ENCODE measurements around the gene ZNF783. TPM values are rescaled to one million over a fixed set of nuclear protein-coding genes. Genes with fewer than 3 reads are reported as not detected.
A peak's percentile ranks its signal among the peaks of the same experiment; 100 is the strongest.

ZNF783 gene
- polyA plus RNA-seq, 6 donors from 2014 or later, result 1.3 to 9.2 (median 6.0) TPM

GRCh38 chr7:149289262-149289661 lies 27.3 kb downstream of the ZNF783 start:
- H3K4me1 Mint-ChIP-seq, result peaks cover 26 to 29% (median 28%) of the 10 kb centered on the region in 3 donors

DNA sequence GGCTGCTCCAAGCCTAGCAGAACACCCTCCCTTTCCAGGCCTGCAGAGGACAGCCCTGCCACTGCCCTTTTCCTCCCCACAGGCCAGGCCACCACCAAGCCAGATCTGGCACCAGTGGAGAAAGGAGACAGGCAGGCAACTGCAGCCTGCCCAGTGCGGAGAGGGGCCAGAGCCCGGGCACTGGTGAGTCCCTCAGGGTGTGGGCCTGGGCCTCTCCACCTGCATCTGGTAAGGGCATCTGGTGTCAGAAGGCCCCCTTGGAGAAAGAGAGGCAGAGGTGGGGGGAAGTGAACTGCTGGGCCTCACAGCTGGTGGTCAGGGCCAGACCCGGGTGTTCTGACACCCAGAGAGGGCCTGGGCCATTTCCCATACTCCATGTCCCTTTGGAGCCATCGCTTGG lies 27.9 kb downstream of the ZNF783 start:
- no peaks in the 10 kb centered on the region for H3K36me3 Mint-ChIP-seq
- DNase-seq (no peak), ATAC-seq (ENCODE audit: low read depth in 2 of 2) (no peak)
- H3K4me3 Mint-ChIP-seq, result no peak overlapping the region
- H3K4me1 Mint-ChIP-seq, result peaks cover 21 to 23% (median 22%) of the 10 kb centered on the region in 3 donors
- H3K27me3 Mint-ChIP-seq, result no peaks in the 10 kb centered on the region
- H3K9me3 Mint-ChIP-seq, result no peaks in the 10 kb centered on the region
- no peak overlapping the region for H3K27ac Mint-ChIP-seq

More at GRCh38 chr7:149289262-149289661, 27.3 kb downstream of the ZNF783 start:
- Mint-ChIP-seq H3K27ac (no peak overlapping the region), H3K9me3 (no peaks in the 10 kb centered on the region), H3K36me3 (no peaks in the 10 kb centered on the region), H3K27me3 (no peaks in the 10 kb centered on the region), H3K4me3 (no peak overlapping the region)
- DNase-seq, result no peak
- ATAC-seq (ENCODE audit: low read depth in 2 of 2), result no peak

DNA sequence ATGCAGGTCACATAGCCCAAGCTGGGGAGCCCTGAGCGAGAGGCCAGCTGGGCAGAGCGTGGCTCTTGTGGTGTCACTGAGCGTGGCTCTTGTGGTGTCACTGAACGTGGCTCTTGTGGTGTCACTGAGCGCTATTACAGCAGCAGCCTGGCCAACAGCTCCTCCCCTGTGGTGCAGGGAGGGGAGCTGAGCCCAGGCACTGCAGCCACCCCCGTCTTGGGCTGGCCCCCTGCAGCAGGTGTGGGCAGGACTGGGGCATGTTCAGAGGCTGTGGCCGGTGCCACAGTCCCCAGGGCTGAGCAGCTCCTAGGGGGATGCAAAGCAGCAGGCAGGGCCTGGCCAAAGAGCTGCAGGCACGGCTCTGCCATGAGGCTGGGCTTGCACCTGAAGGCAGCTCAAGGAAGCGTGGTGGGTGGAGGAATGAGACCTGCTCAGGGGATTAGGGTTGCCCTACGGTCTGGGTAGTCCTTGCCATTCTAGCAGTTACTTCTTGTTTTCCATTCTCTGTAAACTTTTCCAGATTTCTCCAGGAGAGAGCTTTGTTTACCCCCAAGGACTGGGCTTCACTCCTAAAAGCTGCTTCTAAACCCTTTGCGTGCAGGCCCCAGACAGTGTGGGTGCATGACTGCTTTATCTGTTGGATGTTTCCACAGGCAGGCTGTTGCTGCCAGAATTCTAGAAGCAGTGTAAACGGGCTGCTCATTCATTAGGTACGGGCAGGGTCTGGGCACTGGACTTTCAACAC lies 29.2 kb downstream of the ZNF783 start:
- no peaks in the 10 kb centered on the region for H3K36me3 Mint-ChIP-seq
- ATAC-seq (ENCODE audit: low read depth in 2 of 2), result no peak
- no peaks in the 10 kb centered on the region for H3K27me3 Mint-ChIP-seq
- H3K4me1 Mint-ChIP-seq, result peaks cover 8 to 13% (median 12%) of the 10 kb centered on the region in 3 donors
- H3K4me3 Mint-ChIP-seq, result peak overlapping the region in 1 of 8 donors; percentile 60
- no peaks in the 10 kb centered on the region for H3K9me3 Mint-ChIP-seq
- peak overlapping the region in 1 of 6 donors; percentile 63 for H3K27ac Mint-ChIP-seq
- DNase-seq, result no peak

DNA sequence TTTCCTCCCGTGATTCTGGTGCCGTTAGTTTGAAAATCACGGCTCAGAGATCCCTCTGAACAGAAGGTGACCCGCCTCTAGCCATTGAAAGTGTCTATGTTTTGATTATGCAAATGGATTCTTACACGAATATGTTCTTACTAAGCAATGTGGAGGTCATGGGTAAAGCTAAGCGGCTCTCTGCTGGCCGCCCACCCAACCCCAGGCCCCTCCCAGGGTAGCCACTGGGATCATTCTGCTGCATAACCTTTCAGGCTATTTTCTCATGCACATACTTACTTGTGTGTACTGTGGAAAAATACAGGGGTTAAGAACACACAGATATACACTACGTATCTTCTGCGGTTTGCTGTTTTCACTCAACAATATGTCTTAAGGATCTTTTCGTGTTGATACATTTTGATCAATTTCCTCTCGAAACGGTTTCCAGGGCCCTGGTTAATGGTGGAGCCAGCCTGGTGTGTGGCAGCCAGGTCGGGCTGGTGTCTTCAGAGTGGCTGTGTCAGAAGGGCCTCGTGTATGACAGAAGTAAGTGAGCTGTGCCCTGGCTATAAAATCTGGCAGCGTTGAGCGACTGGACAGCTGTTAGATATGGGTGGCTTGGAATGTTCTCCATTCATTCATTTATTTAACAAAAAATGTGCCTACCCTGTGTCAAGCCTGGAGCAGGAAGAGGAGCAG lies 29.9 kb downstream of the ZNF783 start:
- Mint-ChIP-seq H3K4me3 (no peak overlapping the region), H3K27ac (no peak overlapping the region)
- no peak for DNase-seq

GRCh38 chr7:149292462-149292823 lies 30.4 kb downstream of the ZNF783 start:
- Mint-ChIP-seq H3K27me3 (no peaks in the 10 kb centered on the region), H3K36me3 (no peaks in the 10 kb centered on the region), H3K9me3 (no peaks in the 10 kb centered on the region), H3K4me3 (no peak overlapping the region), H3K27ac (no peak overlapping the region), H3K4me1 (peaks cover 0 to 4% (median under 1%) of the 10 kb centered on the region in 3 donors)
- ATAC-seq (ENCODE audit: low read depth in 2 of 2) (no peak), DNase-seq (no peak)

More for the DNA sequence above, 29.9 kb downstream of the ZNF783 start:
- no peak for ATAC-seq (ENCODE audit: low read depth in 2 of 2)
- Mint-ChIP-seq H3K4me1 (peaks cover 1 to 5% (median 4%) of the 10 kb centered on the region in 3 donors), H3K27me3 (no peaks in the 10 kb centered on the region), H3K36me3 (no peaks in the 10 kb centered on the region), H3K9me3 (no peaks in the 10 kb centered on the region)

DNA sequence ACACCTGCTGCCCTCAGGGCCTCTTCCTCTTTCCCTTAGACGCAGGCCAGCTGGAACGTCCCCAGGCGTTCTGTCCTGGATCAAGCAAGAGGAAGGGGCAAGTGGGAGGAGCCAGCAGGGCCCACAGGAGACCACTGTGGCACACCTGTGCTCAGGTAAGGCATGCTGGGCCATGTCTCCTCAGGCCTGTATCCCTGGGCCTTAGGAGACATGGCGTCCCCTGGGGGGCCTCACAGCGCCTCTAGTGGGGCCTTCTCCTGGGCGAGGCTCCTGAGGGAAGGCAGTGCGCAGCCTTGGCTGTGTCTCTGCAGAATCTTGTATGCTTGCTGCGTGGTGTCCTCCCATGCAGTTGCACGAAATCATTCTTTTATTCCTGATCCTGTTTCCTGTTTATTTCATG lies 31.3 kb downstream of the ZNF783 start:
- Mint-ChIP-seq H3K27me3 (no peaks in the 10 kb centered on the region), H3K4me3 (no peak overlapping the region), H3K27ac (no peak overlapping the region), H3K4me1 (peaks cover 0 to 4% (median 0%) of the 10 kb centered on the region in 3 donors), H3K36me3 (no peaks in the 10 kb centered on the region), H3K9me3 (peaks cover 0 to under 1% (median 0%) of the 10 kb centered on the region in 7 donors)
- DNase-seq, result no peak
- no peak for ATAC-seq (ENCODE audit: low read depth in 2 of 2)

DNA sequence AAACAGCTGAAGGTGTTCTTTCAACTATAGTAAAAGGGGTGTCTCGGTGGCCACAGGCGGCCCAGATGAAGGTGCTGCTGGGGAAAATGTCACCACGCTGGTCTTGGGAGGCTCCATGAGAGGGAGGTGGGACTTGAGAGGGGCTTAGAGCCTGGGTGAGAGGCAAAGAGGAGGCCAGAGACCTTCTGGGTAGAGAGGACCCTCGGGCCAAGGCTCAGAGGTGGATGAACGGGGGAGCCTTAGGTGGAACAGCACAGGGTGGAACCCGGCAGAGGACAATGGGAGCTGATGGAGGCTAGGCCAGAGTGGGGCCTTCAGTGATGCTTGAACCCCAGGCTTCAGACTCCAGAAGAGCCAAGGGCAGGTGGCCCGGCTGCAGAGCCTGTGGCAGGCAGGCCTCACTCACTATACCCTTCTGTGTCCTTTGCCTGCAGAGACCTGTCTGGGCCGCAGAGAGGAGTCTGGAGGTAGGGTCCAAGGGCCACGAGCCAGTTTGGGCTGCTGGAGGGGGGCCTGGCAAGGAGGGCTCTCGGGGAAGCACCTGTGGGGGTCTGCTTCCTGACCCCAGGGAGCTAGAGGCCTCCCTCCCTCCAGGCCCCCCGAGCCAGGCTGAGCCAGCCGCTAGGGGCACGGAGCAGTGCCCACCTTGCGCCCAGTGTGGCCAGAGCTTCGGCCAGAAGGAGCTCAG lies 32.1 kb downstream of the ZNF783 start:
- H3K4me1 Mint-ChIP-seq, result peaks cover 0 to 4% (median 0%) of the 10 kb centered on the region in 3 donors
- peaks cover 0 to 4% (median 0%) of the 10 kb centered on the region in 7 donors for H3K9me3 Mint-ChIP-seq
- H3K27me3 Mint-ChIP-seq, result no peaks in the 10 kb centered on the region
- ATAC-seq (ENCODE audit: low read depth in 2 of 2), result no peak
- no peaks in the 10 kb centered on the region for H3K36me3 Mint-ChIP-seq
- no peak for DNase-seq
- H3K27ac Mint-ChIP-seq, result no peak overlapping the region
- H3K4me3 Mint-ChIP-seq, result no peak overlapping the region

GRCh38 chr7:149294634-149295480 lies 32.9 kb downstream of the ZNF783 start:
- Mint-ChIP-seq H3K27ac (no peak overlapping the region), H3K9me3 (peaks cover 0 to 4% (median 0%) of the 10 kb centered on the region in 7 donors), H3K4me1 (peaks cover 0 to 4% (median 0%) of the 10 kb centered on the region in 3 donors), H3K27me3 (no peaks in the 10 kb centered on the region), H3K4me3 (no peak overlapping the region), H3K36me3 (no peaks in the 10 kb centered on the region)
- DNase-seq, result no peak
- no peak for ATAC-seq (ENCODE audit: low read depth in 2 of 2)

GRCh38 chr7:149295481-149295850 lies 33.5 kb downstream of the ZNF783 start:
- H3K4me3 Mint-ChIP-seq, result peak overlapping the region in 1 of 8 donors; percentile 30
- H3K4me1 Mint-ChIP-seq, result peaks cover 0 to 4% (median 0%) of the 10 kb centered on the region in 3 donors
- peak overlapping the region in 1 of 6 donors; percentile 64 for H3K27ac Mint-ChIP-seq
- H3K9me3 Mint-ChIP-seq, result peaks cover 0 to 4% (median 0%) of the 10 kb centered on the region in 7 donors
- DNase-seq (no peak), ATAC-seq (ENCODE audit: low read depth in 2 of 2) (no peak)
- no peaks in the 10 kb centered on the region for H3K36me3 Mint-ChIP-seq
- H3K27me3 Mint-ChIP-seq, result no peaks in the 10 kb centered on the region

DNA sequence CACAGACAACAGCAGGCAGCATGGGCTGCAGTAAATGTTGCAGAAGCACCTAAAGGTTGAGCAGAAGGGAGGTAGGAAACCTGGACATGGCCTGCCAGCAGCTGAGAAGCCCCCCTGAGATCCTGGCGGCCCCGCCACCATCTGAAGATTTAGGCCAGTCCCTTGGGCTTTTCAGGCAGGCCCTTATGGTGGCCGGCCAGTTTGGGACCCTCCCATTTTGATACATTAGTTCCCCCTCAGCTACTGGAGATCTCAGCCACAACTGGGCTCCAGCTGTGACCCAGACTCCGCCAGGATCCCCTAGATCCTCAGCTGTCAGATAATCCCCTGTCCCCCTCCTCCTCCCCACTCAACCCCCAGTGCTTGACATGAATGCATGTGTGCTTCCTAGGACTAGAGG lies 34.4 kb downstream of the ZNF783 start:
- Mint-ChIP-seq H3K27ac (peak overlapping the region in 1 of 6 donors; percentile 84), H3K4me1 (no peaks in the 10 kb centered on the region), H3K4me3 (no peak overlapping the region), H3K9me3 (peaks cover 0 to 4% (median 0%) of the 10 kb centered on the region in 7 donors), H3K36me3 (no peaks in the 10 kb centered on the region), H3K27me3 (no peaks in the 10 kb centered on the region)
- ATAC-seq (ENCODE audit: low read depth in 2 of 2), result no peak
- DNase-seq, result no peak

DNA sequence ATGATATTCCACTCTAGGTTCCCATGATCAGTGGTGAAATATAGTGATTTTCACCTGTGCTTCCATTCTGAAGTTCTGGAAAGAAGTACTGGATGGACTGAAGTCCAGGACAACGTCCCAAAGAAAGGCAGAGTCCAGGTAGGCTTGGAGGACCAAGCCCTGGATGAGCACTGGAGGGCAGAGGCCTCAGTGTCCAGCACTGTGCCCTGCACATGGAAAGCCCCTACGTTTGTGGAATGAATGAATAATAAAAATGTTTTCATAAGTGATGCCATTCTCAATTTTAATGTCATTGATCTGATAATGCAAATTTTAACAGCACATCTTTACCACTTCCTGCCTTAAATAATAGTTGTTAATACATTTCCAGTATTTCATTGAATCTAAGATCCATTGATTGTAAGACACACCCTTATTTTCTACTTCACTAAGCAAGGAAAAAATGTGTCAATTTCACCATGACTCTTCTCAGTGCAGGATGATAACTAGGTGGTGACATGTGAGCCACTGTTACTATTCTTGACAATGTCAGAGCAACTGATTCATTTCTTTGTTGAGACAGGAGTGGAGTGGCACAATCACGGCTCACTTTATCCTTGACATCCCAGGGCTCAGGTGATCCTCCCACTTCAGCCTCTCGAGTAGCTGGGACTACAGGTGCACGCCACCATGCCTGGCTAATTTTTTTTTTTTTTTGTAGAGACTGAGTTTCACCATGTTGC lies 35.2 kb downstream of the ZNF783 start:
- Mint-ChIP-seq H3K9me3 (peaks cover 0 to 4% (median 0%) of the 10 kb centered on the region in 7 donors), H3K27ac (peak overlapping the region in 2 of 6 donors; percentile 30 to 76), H3K36me3 (no peaks in the 10 kb centered on the region), H3K4me1 (no peaks in the 10 kb centered on the region), H3K27me3 (peaks cover 0 to 3% (median 0%) of the 10 kb centered on the region in 3 donors), H3K4me3 (no peak overlapping the region)
- ATAC-seq (ENCODE audit: low read depth in 2 of 2), result no peak
- DNase-seq, result no peak

DNA sequence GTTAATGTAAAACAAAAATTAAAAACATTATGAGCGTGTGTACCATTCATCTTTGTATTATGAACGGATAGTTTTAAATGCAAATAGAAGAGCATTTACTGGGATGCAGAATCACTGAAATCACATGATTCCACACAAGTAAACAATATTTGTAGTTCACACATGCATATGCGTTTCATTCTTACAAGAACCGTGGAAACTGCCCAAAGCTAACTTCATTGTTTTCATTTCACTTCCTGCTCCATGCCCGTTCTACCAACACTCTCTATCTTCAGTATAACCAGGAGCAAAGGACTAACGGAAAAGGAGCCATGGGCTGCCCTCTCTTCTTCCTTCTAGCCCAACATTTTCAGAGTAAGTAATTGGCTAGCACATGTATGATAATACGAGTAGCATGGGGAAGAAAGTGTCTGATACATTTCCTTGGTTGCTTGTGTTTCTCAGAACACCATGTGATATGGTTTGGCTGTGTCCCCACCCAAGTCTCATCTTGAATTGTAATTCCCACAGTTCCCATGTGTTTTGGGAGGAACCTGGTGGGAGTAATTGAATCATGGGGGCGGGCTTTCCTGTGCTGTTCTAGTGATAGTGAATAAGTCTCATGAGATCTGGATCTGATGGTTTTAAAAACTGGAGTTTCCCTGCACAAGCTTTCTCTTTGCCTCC lies 38.8 kb downstream of the ZNF783 start:
- no peak overlapping the region for H3K4me3 Mint-ChIP-seq
- ATAC-seq (ENCODE audit: low read depth in 2 of 2), result no peak
- no peak for DNase-seq
- no peaks in the 10 kb centered on the region for H3K4me1 Mint-ChIP-seq
- peaks cover 0 to 8% of the 10 kb centered on the region in 2 donors for H3K36me3 Mint-ChIP-seq
- H3K27me3 Mint-ChIP-seq, result peaks cover 3 to 14% (median 8%) of the 10 kb centered on the region in 3 donors
- peak overlapping the region in 1 of 6 donors; percentile 11 for H3K27ac Mint-ChIP-seq
- peaks cover 0 to 10% (median 5%) of the 10 kb centered on the region in 7 donors for H3K9me3 Mint-ChIP-seq
